ENCODE measurements around the gene RBMS1. TPM values are rescaled to one million over a fixed set of nuclear protein-coding genes. Genes with fewer than 3 reads are reported as not detected.

The RBMS1 gene
- polyA plus RNA-seq, 2 of the 4 experiments (the other 2 are of a cell fraction), result 51.9 to 108 TPM

DNA sequence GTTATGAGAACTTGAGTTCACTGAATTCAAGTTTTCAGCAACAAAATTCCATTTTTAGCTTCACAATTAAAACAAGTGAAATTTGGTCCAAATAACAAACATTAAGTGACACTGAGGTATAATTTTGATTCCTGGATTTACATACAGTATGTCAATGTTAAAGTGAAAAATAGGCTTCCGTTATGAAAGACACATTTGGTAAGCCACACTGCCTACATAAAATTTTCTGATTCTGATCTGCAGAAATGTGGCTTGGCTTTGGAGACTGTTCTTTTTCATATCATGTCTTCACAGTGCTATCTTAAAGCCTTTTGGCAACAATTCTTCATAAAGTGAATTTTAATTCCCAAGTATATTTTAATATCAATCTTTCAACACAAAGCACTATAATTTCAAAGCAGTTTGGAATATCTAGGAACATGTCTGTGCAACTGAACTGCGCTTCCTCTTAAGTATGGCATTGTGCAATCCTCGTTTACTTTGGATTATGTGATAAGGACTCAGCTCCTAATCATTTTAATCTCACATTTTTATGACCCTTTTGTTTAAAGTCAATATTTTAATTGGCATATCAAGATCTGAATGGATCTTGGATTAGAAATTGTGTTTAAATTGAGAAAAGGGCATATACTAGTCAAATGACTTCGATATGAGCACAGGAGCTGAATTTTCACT lies 60.0 kb downstream of the RBMS1 start:
- FAIRE-seq (no peak), DNase-seq (ENCODE audit: low read depth in 1 of 2, low spot score in 1 of 2) (no peak), ATAC-seq (no peak)
- TF ChIP-seq NR3C1 (IDR thresholded peaks at IDR 0.05), result no peak
- peak; percentile 78 to 89 for TF ChIP-seq CEBPB (IDR thresholded peaks at IDR 0.05)
- TF ChIP-seq GATA3 (IDR thresholded peaks at IDR 0.05; ENCODE audit: borderline replicate concordance), result peak; percentile 69
- peak; percentile 31; the same call in 1 of the 2 replicates for TF ChIP-seq HES2 (IDR thresholded peaks at IDR 0.05)
- peaks cover 32% of the 10 kb centered on the region for H3K4me1 ChIP-seq
- WGBS (ENCODE audit: missing lambda C conversion rate), result 85% methylated on average over 4 of the region's 4 CpGs
- peak overlapping the region; percentile 51 for H3K4me2 ChIP-seq
- H3K9me3 ChIP-seq, result peaks cover 8% of the 10 kb centered on the region; the same call in 2 of the 3 replicates
- peak overlapping the region; percentile 25 to 78; a peak in 4 of 6 replicates for H3K27ac ChIP-seq
- CTCF ChIA-PET, result interaction anchor here (0.9 to 2.0 kb wide), 7 partner anchors 11 to 561 kb away, joined by 3 to 6 read pairs (median 3); no protein-coding TSS in a partner anchor
- H3K4me3 ChIP-seq, result no peak overlapping the region
- POLR2A ChIA-PET, result no interaction called here

DNA sequence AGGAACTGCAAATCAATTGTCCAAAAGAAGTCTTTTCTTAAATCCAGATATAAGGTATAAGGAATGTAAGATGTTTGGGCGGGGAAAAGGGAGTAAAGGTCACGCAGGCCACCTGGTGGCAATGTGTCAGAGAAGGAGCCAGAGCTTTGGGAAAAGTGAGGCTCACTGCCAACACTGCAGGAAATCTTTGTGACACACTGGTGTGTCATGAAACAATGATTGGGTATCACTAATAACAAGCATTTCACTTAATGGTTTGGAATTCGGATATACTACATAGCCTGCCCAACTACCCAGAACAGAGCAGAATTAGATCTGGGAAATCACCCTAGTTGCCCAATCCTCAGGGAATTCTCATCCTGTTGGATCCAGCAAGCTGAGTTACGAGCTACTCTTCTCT lies 61.0 kb downstream of the RBMS1 start:
- 44% methylated on average over 4 of the region's 4 CpGs for WGBS (ENCODE audit: missing lambda C conversion rate)
- ChIA-PET CTCF (interaction anchor here (0.6 to 2.0 kb wide), 13 partner anchors 10 to 562 kb away, joined by 3 to 6 read pairs (median 4); no protein-coding TSS in a partner anchor), POLR2A (no interaction called here)
- peaks cover 8% of the 10 kb centered on the region; the same call in 2 of the 3 replicates for H3K9me3 ChIP-seq
- H3K4me1 ChIP-seq, result peaks cover 40% of the 10 kb centered on the region
- no peak overlapping the region for H3K4me3 ChIP-seq
- DNase-seq (ENCODE audit: low read depth in 1 of 2, low spot score in 1 of 2), result peak; percentile 15 to 35
- TF ChIP-seq RAD21 (conservative IDR thresholded peaks at IDR 0.05 in 1 of 2, IDR thresholded peaks at IDR 0.05 in 1 of 2), result peak in 1 of 2 experiments; percentile 29; a peak in 3 of 5 replicates
- TF ChIP-seq CEBPB (IDR thresholded peaks at IDR 0.05), result peak in 1 of 2 experiments; percentile 43; a peak in 2 of 4 replicates
- TF ChIP-seq SMC3 (IDR thresholded peaks at IDR 0.05), result peak; percentile 21; the same call in 2 of the 3 replicates
- no peak for TF ChIP-seq CBX2 (IDR thresholded peaks at IDR 0.05; ENCODE audit: borderline replicate concordance, low read depth)
- ATAC-seq, result peak; percentile 43 to 68; a peak in 5 of 6 replicates
- H3K27ac ChIP-seq, result peak overlapping the region; percentile 25 to 78; a peak in 5 of 6 replicates
- no peak for FAIRE-seq
- peak overlapping the region; percentile 58 for H3K4me2 ChIP-seq

GRCh38 chr2:160431441-160431840 lies 62.2 kb downstream of the RBMS1 start:
- no peak for ATAC-seq
- CTCF ChIA-PET, result interaction anchor here (1.0 to 1.8 kb wide), 3 partner anchors 16 to 322 kb away, joined by 3 to 5 read pairs (median 4); no protein-coding TSS in a partner anchor

More at GRCh38 chr2:160431441-160431840, 62.2 kb downstream of the RBMS1 start:
- peaks cover 8% of the 10 kb centered on the region; the same call in 2 of the 3 replicates for H3K9me3 ChIP-seq
- DNase-seq (ENCODE audit: low read depth in 1 of 2, low spot score in 1 of 2) (no peak), FAIRE-seq (no peak)
- H3K4me3 ChIP-seq, result no peak overlapping the region
- WGBS (ENCODE audit: missing lambda C conversion rate), result 96% methylated on average over 1 of the region's 1 CpG
- TF ChIP-seq MAZ (IDR thresholded peaks at IDR 0.05; ENCODE audit: borderline replicate concordance, low read depth, low read length), result no peak
- TF ChIP-seq RCOR1 (IDR thresholded peaks at IDR 0.05; ENCODE audit: low read depth, low read length), result no peak
- TF ChIP-seq REST (IDR thresholded peaks at IDR 0.05), result no peak
- TF ChIP-seq JUNB (IDR thresholded peaks at IDR 0.05), result no peak
- no peak for TF ChIP-seq JUN (IDR thresholded peaks at IDR 0.05)
- no peak for TF ChIP-seq NFE2L2 (conservative IDR thresholded peaks at IDR 0.05; ENCODE audit: low read length)
- no peak for TF ChIP-seq CBX2 (IDR thresholded peaks at IDR 0.05; ENCODE audit: borderline replicate concordance, low read depth)
- no peak for TF ChIP-seq MAFK (IDR thresholded peaks at IDR 0.05; ENCODE audit: partially characterized antibody)
- TF ChIP-seq KDM1A (IDR thresholded peaks at IDR 0.05; ENCODE audit: low read depth), result no peak
- no peak for TF ChIP-seq PHF8 (IDR thresholded peaks at IDR 0.05; ENCODE audit: borderline replicate concordance, low read depth)
- TF ChIP-seq, protein P1, sequence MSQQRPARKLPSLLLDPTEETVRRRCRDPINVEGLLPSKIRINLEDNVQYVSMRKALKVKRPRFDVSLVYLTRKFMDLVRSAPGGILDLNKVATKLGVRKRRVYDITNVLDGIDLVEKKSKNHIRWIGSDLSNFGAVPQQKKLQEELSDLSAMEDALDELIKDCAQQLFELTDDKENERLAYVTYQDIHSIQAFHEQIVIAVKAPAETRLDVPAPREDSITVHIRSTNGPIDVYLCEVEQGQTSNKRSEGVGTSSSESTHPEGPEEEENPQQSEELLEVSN (IDR thresholded peaks at IDR 0.05; ENCODE audit: borderline replicate concordance, low read depth), result no peak
- TF ChIP-seq HEYL (CRISPR knock-in tag; IDR thresholded peaks at IDR 0.05), result no peak
- no peak for TF ChIP-seq FOXS1 (CRISPR knock-in tag; IDR thresholded peaks at IDR 0.05)
- no peak for TF ChIP-seq MAX (IDR thresholded peaks at IDR 0.05)
- TF ChIP-seq EP300 (IDR thresholded peaks at IDR 0.05), result no peak
- TF ChIP-seq ZSCAN20 (CRISPR knock-in tag; IDR thresholded peaks at IDR 0.05), result no peak
- no peak for TF ChIP-seq SMC3 (IDR thresholded peaks at IDR 0.05)
- TF ChIP-seq GATA3 (IDR thresholded peaks at IDR 0.05; ENCODE audit: borderline replicate concordance), result no peak
- POLR2A ChIA-PET, result interaction anchor here (0.8 kb wide), 1 partner anchor 24 kb away, joined by 3 read pairs; no protein-coding TSS in a partner anchor
- H3K4me1 ChIP-seq, result peaks cover 42% of the 10 kb centered on the region
- no peak overlapping the region for H3K4me2 ChIP-seq
- H3K27ac ChIP-seq, result no peak overlapping the region
